OCI-LY3 (cell line): ENCODE measurements around the gene OTUD7B.

ENCODE experiments used
- H2AFZ ChIP-seq: fragments of 200-600, 300-600 bp; shearing (Covaris generic); 2 replicates; pipeline ENCODE4 v1.6.0; 2014; ENCODE audit warnings: antibody characterized with exemption, low read depth, low read length
- H3K27ac ChIP-seq: fragments of 200-600, 300-600 bp; sonication (generic); 2 replicates; pipeline ENCODE4 v1.5.1; 2014; ENCODE audit warnings: mild to moderate bottlenecking, low read length, moderate library complexity, mixed read lengths
- H3K27me3 ChIP-seq: fragments of 200-600, 300-600 bp; sonication (generic); 2 replicates; pipeline ENCODE4 v1.6.1; 2014; ENCODE audit warnings: low read depth, low read length, mixed read lengths
- H3K36me3 ChIP-seq: fragments of 200-600, 300-600 bp; sonication (generic); replicated peaks from 2 replicates; pipeline ENCODE3; 2014; ENCODE audit warnings: low read depth, low read length, mixed read lengths
- H3K4me1 ChIP-seq: fragments of 300-600, 200-600 bp; sonication (generic); 2 replicates; pipeline ENCODE4 v1.6.1; 2014; ENCODE audit warnings: low read length, mixed read lengths
- H3K4me2 ChIP-seq: fragments of 200-600, 300-600 bp; sonication (generic); 2 replicates; pipeline ENCODE4 v1.6.1; 2014; ENCODE audit warnings: low read length, mixed read lengths
- H3K4me3 ChIP-seq: fragments of 300-600, 200-600 bp; sonication (generic); 2 replicates; pipeline ENCODE4 v1.5.1; 2014; ENCODE audit warnings: antibody characterized with exemption, mild to moderate bottlenecking, low read length, moderate library complexity
- H3K79me2 ChIP-seq: fragments of 300-600, 200-600 bp; shearing (Covaris generic); 2 replicates; pipeline ENCODE4 v1.6.1; 2014; ENCODE audit warnings: mild to moderate bottlenecking, low read length, mixed read lengths
- H3K9ac ChIP-seq: fragments of 300-600, 200-600 bp; shearing (Covaris generic); 2 replicates; pipeline ENCODE4 v1.6.0; 2014; ENCODE audit warnings: mild to moderate bottlenecking, low read length, moderate library complexity
- H3K9me3 ChIP-seq: fragments of 200-600, 300-600 bp; shearing (Covaris generic); 2 replicates; pipeline ENCODE4 v1.6.1; 2014; ENCODE audit warnings: low read length, mixed read lengths; ENCODE audit not compliant: insufficient read depth
- H4K20me1 ChIP-seq: fragments of 200-600, 300-600 bp; sonication (generic); 2 replicates; pipeline ENCODE4 v1.6.1; 2016; ENCODE audit warnings: low read length, mixed read lengths; ENCODE audit not compliant: insufficient read depth
- CTCF ChIP-seq: fragments of 200-600, 300-600 bp; sonication (generic); IDR thresholded peaks from 2 replicates; pipeline ENCODE4 v1.5.1; 2014; ENCODE audit warnings: antibody characterized with exemption, low read length, low read depth
- EZH2phosphoT487 ChIP-seq: fragments of 200-600 bp; shearing (Covaris generic); IDR thresholded peaks from 2 replicates; pipeline ENCODE4 v1.6.1; 2018; ENCODE audit warnings: antibody characterized with exemption, mixed run types, low read depth

OTUD7B gene

GRCh38 chr1:149978547-149979023, 31.9 kb downstream of the OTUD7B start:
- Histone ChIP-seq H3K9ac (no peak overlapping the region), H3K9me3 (no peaks in the 10 kb centered on the region), H3K36me3 (peaks cover 6% of the 10 kb centered on the region), H2AFZ (no peak overlapping the region), H3K79me2 (no peaks in the 10 kb centered on the region), H3K4me3 (no peak overlapping the region), H3K27me3 (peaks cover 4% of the 10 kb centered on the region; the same call in 1 of the 2 replicates), H3K4me1 (peaks cover 10% of the 10 kb centered on the region), H3K27ac (no peak overlapping the region), H4K20me1 (peaks cover 29% of the 10 kb centered on the region; the same call in 1 of the 2 replicates), H3K4me2 (no peak overlapping the region)
- TF ChIP-seq EZH2phosphoT487, result no peak
- TF ChIP-seq CTCF, result no peak

GRCh38 chr1:149977345-149977744, 33.2 kb downstream of the OTUD7B start:
- peaks cover 10% of the 10 kb centered on the region for H3K4me1 ChIP-seq
- H2AFZ ChIP-seq, result no peak overlapping the region
- no peak overlapping the region for H3K4me3 ChIP-seq
- peaks cover 4% of the 10 kb centered on the region; the same call in 1 of the 2 replicates for H3K27me3 ChIP-seq
- no peak overlapping the region for H3K4me2 ChIP-seq
- H3K27ac ChIP-seq, result no peak overlapping the region
- H3K9ac ChIP-seq, result no peak overlapping the region
- peaks cover 6% of the 10 kb centered on the region for H3K36me3 ChIP-seq
- no peak for TF ChIP-seq EZH2phosphoT487
- no peak for TF ChIP-seq CTCF
- peaks cover 25% of the 10 kb centered on the region; the same call in 1 of the 2 replicates for H4K20me1 ChIP-seq
- no peaks in the 10 kb centered on the region for H3K9me3 ChIP-seq
- H3K79me2 ChIP-seq, result no peaks in the 10 kb centered on the region

- no peak overlapping the region for H3K4me3 ChIP-seq
- no peaks in the 10 kb centered on the region for H4K20me1 ChIP-seq
- H3K9me3 ChIP-seq, result no peaks in the 10 kb centered on the region
- no peak for TF ChIP-seq CTCF
- TF ChIP-seq EZH2phosphoT487, result no peak
- no peak overlapping the region for H3K9ac ChIP-seq
- no peak overlapping the region for H3K27ac ChIP-seq
- peaks cover 6% of the 10 kb centered on the region for H3K36me3 ChIP-seq
- no peaks in the 10 kb centered on the region for H3K79me2 ChIP-seq
- no peaks in the 10 kb centered on the region for H3K27me3 ChIP-seq
- H3K4me1 ChIP-seq, result no peaks in the 10 kb centered on the region
- H3K4me2 ChIP-seq, result no peak overlapping the region
- no peak overlapping the region for H2AFZ ChIP-seq
Measured at GRCh38 chr1:149972547-149972946, 38.0 kb downstream of the OTUD7B start.

GRCh38 chr1:149967646-149968045, 42.9 kb downstream of the OTUD7B start:
- Histone ChIP-seq H3K27me3 (no peaks in the 10 kb centered on the region), H3K27ac (no peak overlapping the region), H2AFZ (no peak overlapping the region), H3K36me3 (peaks cover 17% of the 10 kb centered on the region), H3K9ac (no peak overlapping the region), H3K4me3 (no peak overlapping the region), H4K20me1 (no peaks in the 10 kb centered on the region), H3K9me3 (no peaks in the 10 kb centered on the region), H3K4me1 (no peaks in the 10 kb centered on the region), H3K79me2 (no peaks in the 10 kb centered on the region), H3K4me2 (no peak overlapping the region)
- TF ChIP-seq CTCF (no peak), EZH2phosphoT487 (no peak)
